NCI-H1048 (cell line): ENCODE data around the gene ACSL3.

Experiments used
- DNase-seq: peaks from one replicate; lab custom pipeline; 2025; lab: John Stamatoyannopoulos, UW

ACSL3 gene

GRCh38 chr2:222879604-222879933 lies 18.7 kb downstream of the ACSL3 start:
- DNase-seq, result no peak

- no peak for DNase-seq
These were observed 21.7 kb downstream of the ACSL3 start for GRCh38 chr2:222882484-222882928.

DNA sequence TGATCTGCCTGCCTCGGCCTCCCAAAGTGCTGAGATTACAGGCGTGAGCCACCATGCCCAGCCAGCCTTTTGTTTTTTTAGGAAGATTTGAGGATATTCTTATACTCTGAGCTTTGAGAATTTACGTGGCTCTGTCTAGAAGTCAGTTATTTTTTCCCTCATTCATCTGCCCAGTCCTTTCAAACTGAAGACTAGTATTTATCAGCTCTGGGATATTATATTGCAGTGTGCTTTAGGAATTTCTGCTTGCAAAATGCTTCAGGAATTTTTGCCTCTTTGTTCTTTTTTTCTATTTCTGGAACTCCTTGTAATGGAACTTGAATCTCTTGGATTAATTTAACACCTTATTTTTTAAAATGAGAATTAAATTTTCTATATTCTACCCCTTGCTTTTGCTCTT lies 22.6 kb downstream of the ACSL3 start:
- DNase-seq, result no peak

- no peak for DNase-seq
These were observed 23.4 kb downstream of the ACSL3 start for GRCh38 chr2:222884114-222884771.

- no peak for DNase-seq
These were observed 24.1 kb downstream of the ACSL3 start for GRCh38 chr2:222884805-222885424.

- no peak for DNase-seq
These were observed 26.3 kb downstream of the ACSL3 start for GRCh38 chr2:222887124-222887523.

- no peak for DNase-seq
These were observed 27.9 kb downstream of the ACSL3 start for GRCh38 chr2:222888716-222889115.

DNA sequence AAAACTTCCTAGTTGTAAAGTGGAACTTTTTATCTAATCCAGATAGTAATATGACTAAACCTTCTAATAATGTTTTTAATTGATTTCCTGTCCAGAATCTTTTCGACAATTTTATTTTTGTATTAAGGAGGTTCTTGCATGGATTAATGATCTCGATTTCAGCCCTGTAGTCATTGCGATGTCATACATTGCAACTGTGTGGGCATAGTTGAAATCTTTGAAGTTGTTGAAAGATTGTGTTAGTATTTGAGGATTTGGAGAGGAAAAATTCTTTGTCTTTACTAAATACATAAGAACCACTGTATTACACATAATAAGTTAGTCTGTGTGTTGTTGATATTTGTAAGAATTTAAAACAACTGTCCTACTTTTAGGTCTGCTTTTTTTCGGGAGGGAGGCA lies 31.1 kb downstream of the ACSL3 start:
- no peak for DNase-seq

GRCh38 chr2:222892321-222892720 lies 31.5 kb downstream of the ACSL3 start:
- no peak for DNase-seq

DNA sequence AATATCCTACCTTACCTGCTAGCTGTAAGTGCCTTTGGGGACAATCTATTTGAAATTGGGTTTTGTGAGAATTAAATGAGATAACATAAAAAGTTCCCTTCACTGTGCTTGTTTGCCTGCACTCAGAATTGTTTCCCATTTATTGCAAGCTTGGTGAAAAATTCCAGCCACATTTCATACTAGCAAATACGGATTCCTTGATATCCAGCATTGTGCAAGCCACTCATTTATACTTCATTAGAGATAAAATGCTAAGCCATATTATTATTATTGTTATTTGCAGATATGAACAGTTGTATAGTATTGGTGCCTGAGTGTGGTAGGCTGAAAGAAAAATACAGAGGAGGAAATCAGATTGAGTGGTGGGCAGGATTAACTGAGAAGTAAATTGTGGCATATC lies 31.9 kb downstream of the ACSL3 start:
- DNase-seq, result no peak

DNA sequence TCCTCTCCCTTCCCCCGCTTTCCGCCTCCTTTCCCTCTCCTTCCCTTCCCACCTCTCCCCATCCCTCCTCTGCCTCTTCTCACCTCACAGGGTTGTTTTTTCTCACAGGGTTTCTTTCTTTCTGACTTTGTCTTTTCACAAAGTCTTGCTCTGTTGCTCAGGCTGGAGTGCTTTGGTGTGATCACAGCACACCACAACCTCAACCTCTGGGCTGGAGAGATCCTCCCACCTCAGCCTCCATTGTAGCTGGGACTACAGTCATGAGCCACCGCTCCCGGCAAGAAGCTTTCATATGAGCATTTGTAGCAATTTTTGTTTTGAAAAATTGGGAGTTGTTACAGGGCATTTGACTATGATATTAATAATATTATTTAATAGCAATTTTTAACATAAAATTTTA lies 32.9 kb downstream of the ACSL3 start:
- no peak for DNase-seq

- no peak for DNase-seq
These were observed 34.3 kb downstream of the ACSL3 start for GRCh38 chr2:222895144-222895543.

GRCh38 chr2:222897898-222898297 lies 37.1 kb downstream of the ACSL3 start:
- no peak for DNase-seq

DNA sequence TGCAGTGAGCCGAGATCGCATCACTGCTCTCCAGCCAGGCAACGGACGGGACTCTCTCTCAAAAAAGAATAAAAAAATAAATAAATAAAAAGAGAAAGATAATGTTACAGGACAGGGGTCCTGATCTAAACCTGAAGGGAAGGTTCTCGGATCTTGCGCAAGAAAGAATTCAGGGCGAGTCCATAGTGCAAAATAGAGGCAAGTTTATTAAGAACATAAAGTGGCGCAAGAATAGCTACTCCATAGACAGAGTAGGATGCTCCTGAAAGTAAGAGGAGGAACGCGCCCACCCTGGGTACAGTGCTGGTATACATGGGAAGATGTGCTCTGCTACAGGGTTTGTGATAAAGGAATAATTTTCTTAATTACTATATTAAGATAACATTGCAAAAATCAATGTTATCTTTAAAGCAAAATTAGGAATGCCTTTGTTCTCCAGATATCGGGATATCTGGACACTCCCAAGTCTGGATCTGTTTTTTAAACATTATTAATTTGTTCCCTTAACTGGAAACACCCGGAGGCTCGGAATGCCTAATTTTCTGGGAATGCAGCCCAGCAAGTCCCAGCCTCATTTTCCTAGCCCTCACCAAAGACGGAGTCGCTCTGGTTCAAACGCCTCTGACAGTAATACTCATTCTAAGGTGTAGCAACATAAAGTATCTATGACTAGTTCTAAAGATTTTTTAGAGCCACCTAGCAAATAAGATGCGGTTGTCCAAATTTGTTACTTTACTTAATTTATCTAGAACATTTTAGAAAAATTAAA lies 38.8 kb downstream of the ACSL3 start:
- DNase-seq, result peak; percentile 30

GRCh38 chr2:222900354-222900753 lies 39.5 kb downstream of the ACSL3 start:
- no peak for DNase-seq

DNA sequence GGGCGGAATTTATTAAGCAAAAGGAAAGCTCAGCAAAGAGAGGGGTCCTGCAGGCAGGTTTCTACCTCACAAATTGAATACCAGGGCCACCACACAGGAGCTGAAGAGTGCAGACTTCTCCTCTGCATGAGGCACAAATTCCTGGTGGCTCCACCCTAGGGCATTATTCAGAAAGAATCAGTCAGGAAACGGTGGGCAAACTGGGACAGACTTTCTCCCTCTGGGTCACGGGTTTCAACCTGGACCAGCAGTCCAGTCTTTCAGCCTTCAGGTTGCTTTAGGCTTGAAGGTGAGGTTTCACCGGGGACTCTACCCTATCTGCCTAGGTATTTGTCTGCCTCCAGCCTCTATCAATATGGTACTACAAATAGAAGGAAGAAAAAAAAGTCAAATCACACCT lies 41.8 kb downstream of the ACSL3 start:
- DNase-seq, result no peak

DNA sequence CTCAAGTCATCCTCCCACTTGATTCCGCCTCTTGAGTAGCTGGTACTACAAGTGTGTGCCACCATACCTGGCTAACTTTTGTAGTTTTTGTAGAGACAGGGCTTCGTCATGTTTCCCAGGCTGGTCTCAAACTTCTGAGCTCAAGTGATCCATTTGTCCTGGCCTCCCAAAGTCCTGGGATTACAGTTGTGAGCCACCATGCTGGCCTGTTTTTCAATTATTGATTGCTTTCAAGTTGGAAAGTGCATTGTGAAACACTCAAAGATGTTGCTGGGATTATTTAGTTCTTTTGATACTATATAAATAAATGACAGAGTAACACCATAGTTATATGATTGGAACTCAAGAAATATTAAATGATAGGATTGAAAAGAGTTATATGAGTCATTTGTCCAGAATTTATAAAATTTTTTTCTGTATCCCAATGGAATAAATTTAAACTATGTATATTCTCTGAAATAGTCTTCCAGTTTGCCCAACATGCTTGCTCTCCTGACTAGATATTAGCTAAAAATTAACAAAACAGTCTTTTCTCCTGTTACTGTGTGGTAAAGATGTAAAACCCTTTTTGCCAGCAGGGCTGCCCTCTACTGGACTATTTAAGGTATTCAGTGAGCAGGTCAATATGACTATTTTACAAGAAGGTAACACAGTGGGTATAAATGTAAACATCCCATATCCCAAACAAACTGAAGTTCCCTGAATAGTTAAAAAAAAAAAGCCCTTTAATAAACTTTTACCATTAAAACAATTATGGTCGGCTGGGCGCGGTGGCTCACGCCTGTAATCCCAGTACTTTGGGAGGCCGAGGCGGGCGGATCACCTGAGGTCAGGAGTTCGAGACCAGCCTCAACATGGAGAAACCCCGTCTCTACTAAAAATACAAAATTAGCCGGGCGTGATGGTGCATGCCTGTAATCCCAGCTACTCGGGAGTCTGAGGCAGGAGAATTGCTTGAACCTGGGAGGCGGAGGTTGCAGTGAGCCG lies 42.7 kb downstream of the ACSL3 start:
- DNase-seq, result no peak

DNA sequence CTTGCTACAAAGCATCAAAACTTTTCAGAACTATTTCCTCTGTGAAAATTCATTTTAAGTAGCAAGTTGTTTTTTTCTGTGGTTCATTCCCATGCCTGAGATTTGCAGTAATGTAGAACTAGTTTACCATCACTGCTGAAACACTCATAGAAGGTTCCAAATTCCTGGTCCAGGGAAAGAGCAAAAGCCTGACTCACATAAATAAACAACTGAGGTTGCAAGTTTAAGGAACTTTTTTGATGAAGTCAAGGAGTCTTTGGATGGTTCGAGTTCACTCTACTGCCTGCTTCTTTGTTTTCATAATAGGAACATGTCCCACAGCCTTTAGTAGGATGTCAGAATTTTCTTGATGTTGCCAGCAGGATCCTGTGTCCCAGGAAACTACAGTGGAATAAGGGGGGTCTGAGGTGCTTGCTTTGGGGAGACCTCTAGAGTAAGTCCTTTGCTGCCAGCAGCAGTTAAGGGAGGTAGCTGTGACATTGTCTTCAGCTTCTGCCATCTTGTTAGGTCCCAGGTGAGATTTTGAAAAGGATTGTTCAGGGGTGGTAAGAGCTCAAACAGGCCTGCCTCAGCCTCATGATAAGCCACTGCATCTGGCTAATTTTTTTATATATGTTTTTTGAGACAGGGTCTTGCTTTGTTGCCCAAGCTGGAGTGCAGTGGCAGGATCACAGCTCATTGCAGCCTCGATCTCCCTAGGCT lies 43.9 kb downstream of the ACSL3 start:
- DNase-seq, result no peak

GRCh38 chr2:222907048-222907447 lies 46.2 kb downstream of the ACSL3 start:
- no peak for DNase-seq

DNA sequence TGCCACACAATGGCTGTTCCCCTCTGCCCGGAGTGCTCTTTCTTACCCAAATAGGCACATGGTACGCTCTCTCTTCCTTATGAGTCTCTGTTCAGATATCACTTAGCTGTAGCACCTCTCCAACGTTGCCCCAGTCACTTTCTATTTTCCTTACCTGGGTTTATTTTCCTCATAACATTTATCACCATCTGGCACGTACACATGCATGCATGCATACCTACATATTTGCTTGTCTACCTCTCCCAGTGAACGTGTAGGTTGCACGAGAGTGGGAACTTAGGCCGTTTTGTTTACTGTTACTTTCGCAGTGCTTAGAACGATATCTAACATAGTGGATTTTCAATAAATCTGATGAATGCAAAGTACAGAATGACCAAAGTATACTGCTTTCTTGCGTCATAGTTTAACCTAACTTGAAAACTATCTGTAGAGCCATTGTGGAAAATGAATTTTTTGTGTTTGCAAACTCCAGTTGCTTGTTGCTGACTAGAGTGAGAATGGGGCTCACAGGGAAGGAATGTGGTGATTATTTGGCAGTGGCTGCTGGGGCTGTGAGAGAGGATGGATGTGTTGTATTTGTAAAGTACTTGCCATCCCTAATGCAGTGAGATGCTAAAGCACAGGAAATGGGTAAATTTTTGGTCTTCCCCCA lies 47.1 kb downstream of the ACSL3 start:
- no peak for DNase-seq

GRCh38 chr2:222909286-222909685 lies 48.5 kb downstream of the ACSL3 start:
- DNase-seq, result no peak
